HFFc6 (cell line): Measurements from ENCODE around the gene PLCL1. TPM values are rescaled to one million over a fixed set of nuclear protein-coding genes. Genes with fewer than 3 reads are reported as not detected.

Experiments
- DNase-seq: peaks from one replicate; pipeline ENCODE4 v3.0.0-alpha.2; 2018
- H3K27ac Mint-ChIP-seq: 2 replicates; pipeline ENCODE4 v1.8.0; 2020; ENCODE audit warnings: mild to moderate bottlenecking, mixed read lengths
- H3K27me3 Mint-ChIP-seq: 2 replicates; pipeline ENCODE4 v1.8.0; 2021; ENCODE audit warnings: mild to moderate bottlenecking, moderate library complexity, mixed read lengths; ENCODE audit not compliant: insufficient read depth
- H3K36me3 Mint-ChIP-seq: 2 replicates; pipeline ENCODE4 v1.8.0; 2021; ENCODE audit warnings: low read depth, mixed read lengths
- H3K4me1 Mint-ChIP-seq: 2 replicates; pipeline ENCODE4 v1.8.0; 2020; ENCODE audit warnings: low read depth, mixed read lengths
- H3K4me3 Mint-ChIP-seq: 2 replicates; pipeline ENCODE4 v1.8.0; 2020; ENCODE audit warnings: mild to moderate bottlenecking, moderate library complexity, mixed read lengths
- H3K9me3 Mint-ChIP-seq: 2 replicates; pipeline ENCODE4 v1.8.0; 2020; ENCODE audit warnings: mild to moderate bottlenecking, mixed read lengths
- CTCF ChIP-seq: fragments of 200-600 bp; sonication (generic); IDR thresholded peaks from 2 replicates; pipeline ENCODE4 v1.5.0; 2021; ENCODE audit warnings: antibody characterized with exemption, mild to moderate bottlenecking
- total RNA-seq, 6 experiments: library from RNA; stranded (reverse); fragmentation: NEBNext Ultra II Directional; extraction: Animal tissue kit (Norgen Biotek cat#: 25700); gene quantifications; 2 replicates in 1 of 6; 3 replicates in 5 of 6; pipeline ENCODE4 v1.2.3, GENCODE V29; 2021

PLCL1 gene
- total RNA-seq, 6 experiments from 2014 or later: 0.03 to 0.14 (median 0.12) TPM; not detected in 2

- Mint-ChIP-seq H3K36me3 (no peaks in the 10 kb centered on the region), H3K4me1 (no peaks in the 10 kb centered on the region; the same call in 1 of the 2 replicates), H3K4me3 (no peak overlapping the region), H3K27me3 (no peaks in the 10 kb centered on the region; the same call in 1 of the 2 replicates), H3K9me3 (peaks cover 10% of the 10 kb centered on the region), H3K27ac (no peak overlapping the region)
- DNase-seq: no peak
- TF ChIP-seq CTCF: no peak
These were observed 155.0 kb downstream of the PLCL1 start for GRCh38 chr2:197959383-197959782.

GRCh38 chr2:197960786-197961185 lies 156.4 kb downstream of the PLCL1 start:
- no peak for TF ChIP-seq CTCF
- Mint-ChIP-seq H3K36me3 (peaks cover 9% of the 10 kb centered on the region; the same call in 1 of the 2 replicates), H3K4me1 (no peaks in the 10 kb centered on the region), H3K27ac (no peak overlapping the region), H3K4me3 (no peak overlapping the region), H3K27me3 (no peaks in the 10 kb centered on the region; the same call in 1 of the 2 replicates), H3K9me3 (peaks cover 19% of the 10 kb centered on the region)
- no peak for DNase-seq

- no peak for DNase-seq
- Mint-ChIP-seq H3K27me3 (no peaks in the 10 kb centered on the region), H3K4me1 (peaks cover 6% of the 10 kb centered on the region; the same call in 1 of the 2 replicates), H3K27ac (no peak overlapping the region), H3K9me3 (peaks cover 25% of the 10 kb centered on the region), H3K36me3 (peaks cover 9% of the 10 kb centered on the region; the same call in 1 of the 2 replicates), H3K4me3 (no peak overlapping the region)
- no peak for TF ChIP-seq CTCF
These were observed 160.3 kb downstream of the PLCL1 start for GRCh38 chr2:197964720-197965119.

GRCh38 chr2:197965756-197966155 lies 161.4 kb downstream of the PLCL1 start:
- peaks cover 9% of the 10 kb centered on the region; the same call in 1 of the 2 replicates for H3K36me3 Mint-ChIP-seq
- no peak for DNase-seq
- H3K4me1 Mint-ChIP-seq: peaks cover 10% of the 10 kb centered on the region; the same call in 1 of the 2 replicates
- H3K4me3 Mint-ChIP-seq: no peak overlapping the region
- H3K27ac Mint-ChIP-seq: no peak overlapping the region
- no peak for TF ChIP-seq CTCF
- peaks cover 25% of the 10 kb centered on the region for H3K9me3 Mint-ChIP-seq
- no peaks in the 10 kb centered on the region for H3K27me3 Mint-ChIP-seq

GRCh38 chr2:197969391-197969893 lies 165.0 kb downstream of the PLCL1 start:
- peaks cover 22% of the 10 kb centered on the region for H3K9me3 Mint-ChIP-seq
- DNase-seq: peak; percentile 66
- no peaks in the 10 kb centered on the region for H3K27me3 Mint-ChIP-seq
- H3K4me1 Mint-ChIP-seq: peaks cover 16% of the 10 kb centered on the region; the same call in 1 of the 2 replicates
- H3K36me3 Mint-ChIP-seq: peaks cover 9% of the 10 kb centered on the region; the same call in 1 of the 2 replicates
- TF ChIP-seq CTCF: no peak
- H3K27ac Mint-ChIP-seq: peak overlapping the region; percentile 55; the same call in 1 of the 2 replicates
- no peak overlapping the region for H3K4me3 Mint-ChIP-seq
